Mesenteric fat pad (tissue), 1 donor: ENCODE data around the gene HAPSTR1. TPM values are rescaled to one million over a fixed set of nuclear protein-coding genes. Genes with fewer than 3 reads are reported as not detected.

Experiments used
- total RNA-seq: library from RNA; stranded (reverse); fragmentation: NEBNext Ultra II Directional; extraction: Animal tissue kit (Norgen Biotek cat#: 25700); gene quantifications from one replicate; pipeline ENCODE4 v1.2.1, GENCODE V29; 2021
- donor health status: DM: yes; HTN: yes; CAD: no.

The HAPSTR1 gene
- total RNA-seq, 1 donor from 2014 or later: 57.7 TPM

Other genes with a start within 250 kb of the HAPSTR1 start
- gene CARHSP1, start 222.6 kb upstream of the HAPSTR1 start, total RNA-seq: 90.0 TPM
- gene LITAFD, start 209.3 kb upstream of the HAPSTR1 start, total RNA-seq: not detected
- gene USP7, start 127.7 kb upstream of the HAPSTR1 start, total RNA-seq: 95.5 TPM